Lower leg skin (tissue), 4 donors: Measurements from ENCODE around the gene LARP7. TPM values are rescaled to one million over a fixed set of nuclear protein-coding genes. Genes with fewer than 3 reads are reported as not detected.

ENCODE experiments used
- DNase-seq, 2 donors: peaks; one replicate each; pipeline ENCODE4 v3.0.0-alpha.2; 2019; ENCODE audit warnings: low spot score in 2 of 2
- H3K4me3 ChIP-seq: fragments of 200-600 bp; sonication (generic); 2 replicates; pipeline ENCODE4 v1.5.1; 2017; ENCODE audit warnings: mild to moderate bottlenecking, low read depth; ENCODE audit not compliant: poor library complexity, severe bottlenecking
- CTCF ChIP-seq, 3 donors: fragments of 450-650 bp; IDR thresholded peaks; one replicate each; pipeline ENCODE4 v1.5.1; 2016; ENCODE audit warnings: antibody characterized with exemption in 3 of 3, mild to moderate bottlenecking in 3 of 3, moderate library complexity in 2 of 3
- POLR2A ChIP-seq, 2 donors: fragments of 450-650 bp; IDR thresholded peaks; one replicate each; pipeline ENCODE4 v1.6.1; 2016 to 2017; ENCODE audit warnings: antibody characterized with exemption in 2 of 2, mild to moderate bottlenecking in 1 of 2, moderate library complexity in 1 of 2
- WGBS, 2 donors: methylation state at CpG; one replicate each; pipeline ENCODE4 v1.1.5; 2018; 5-methylcytosine and 5-hydroxymethylcytosine counted together
- intact Hi-C: fragments of 100-400 bp; cut with DNase I; formaldehyde crosslinking; loops from one replicate; pipeline ENCODE4 v1.15.0; 2023; ENCODE audit warnings: low total_unique reads
- total RNA-seq, 4 donors: library from RNA; depleted of rRNA; stranded (reverse); fragments of >200 nt; gene quantifications; one replicate each; pipeline ENCODE4 v1.1.0, GENCODE V29; 2016

LARP7 gene
- total RNA-seq, 4 donors from 2014 or later: 19.1 to 37.7 (median 28.2) TPM

DNA sequence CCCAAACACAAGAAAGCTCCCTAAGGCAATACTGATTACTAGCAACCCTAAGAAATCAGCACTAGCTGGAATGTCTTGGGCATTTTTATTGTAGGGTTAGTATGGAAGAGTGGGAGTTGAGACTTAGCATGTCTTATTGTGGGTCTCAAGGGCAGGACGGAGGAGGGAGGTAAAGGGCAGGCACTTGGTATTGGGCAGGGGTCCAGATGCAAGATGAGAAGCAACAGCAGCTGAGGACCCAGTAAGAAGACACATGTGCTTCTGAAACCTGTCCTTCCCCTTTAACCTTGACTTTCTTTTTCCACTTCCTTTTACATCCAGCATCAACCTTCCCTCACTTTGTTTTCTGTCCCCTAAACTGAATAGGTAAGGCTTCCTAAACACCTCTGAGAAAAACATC is 37.4 kb downstream of the LARP7 start:
- DNase-seq: no peak
- intact Hi-C loops: no loop called here
- H3K4me3 ChIP-seq: no peak overlapping the region
- TF ChIP-seq CTCF (IDR thresholded peaks at IDR 0.05) (no peak), POLR2A (IDR thresholded peaks at IDR 0.05) (no peak)
- 36 to 43% methylated on average over 1 of the region's 1 CpG for WGBS, 2 donors

GRCh38 chr4:112677519-112678091 is 40.7 kb downstream of the LARP7 start:
- H3K4me3 ChIP-seq: no peak overlapping the region
- intact Hi-C loops: no loop called here
- 68 to 77% methylated on average over 2 of the region's 2 CpGs for WGBS, 2 donors
- TF ChIP-seq POLR2A (IDR thresholded peaks at IDR 0.05) (no peak), CTCF (IDR thresholded peaks at IDR 0.05) (no peak)
- no peak for DNase-seq

DNA sequence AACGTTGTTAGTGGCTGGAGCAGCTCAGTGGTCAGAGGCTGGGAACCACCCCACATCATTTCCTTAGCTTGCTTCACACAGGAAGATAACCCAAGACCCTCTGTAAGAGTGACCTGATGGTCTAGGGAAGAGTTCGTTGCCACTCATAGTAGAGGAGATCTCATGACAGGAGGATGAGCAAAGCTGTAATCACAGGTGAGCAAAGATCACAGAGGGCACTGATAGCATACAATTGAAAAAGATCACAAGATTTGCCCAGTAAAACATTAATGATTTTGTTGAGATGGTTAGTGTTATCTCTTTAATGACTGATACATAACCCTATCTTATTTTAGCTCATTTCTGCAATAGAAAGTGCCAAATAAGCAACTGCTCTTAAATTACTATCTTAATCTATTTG is 44.1 kb downstream of the LARP7 start:
- H3K4me3 ChIP-seq: no peak overlapping the region
- intact Hi-C loops: no loop called here
- TF ChIP-seq CTCF (IDR thresholded peaks at IDR 0.05): no peak
- TF ChIP-seq POLR2A (IDR thresholded peaks at IDR 0.05): no peak
- 52 to 73% methylated on average over 2 of the region's 2 CpGs for WGBS, 2 donors
- DNase-seq: no peak

DNA sequence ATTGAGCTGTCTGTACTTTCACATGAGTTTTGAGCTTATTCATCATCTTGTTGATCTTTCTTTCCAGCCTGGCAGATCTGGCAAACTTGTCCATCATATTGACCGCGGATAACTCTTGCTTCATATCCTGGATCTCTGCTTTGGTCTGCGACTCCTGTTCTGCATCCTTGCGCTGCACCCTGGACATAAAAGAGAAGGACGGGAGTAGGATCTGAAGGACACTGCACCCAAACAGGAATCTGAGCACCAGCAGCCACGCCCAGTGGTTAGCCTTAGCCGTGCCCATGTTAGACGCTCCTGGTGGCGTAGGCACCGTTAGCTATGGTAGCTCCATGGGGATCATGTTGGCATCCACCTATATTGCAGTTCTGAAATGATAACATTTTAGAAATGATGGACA is 56.6 kb downstream of the LARP7 start:
- TF ChIP-seq POLR2A (IDR thresholded peaks at IDR 0.05): no peak
- no peak for TF ChIP-seq CTCF (IDR thresholded peaks at IDR 0.05)
- no peak for DNase-seq
- intact Hi-C loops: no loop called here
- H3K4me3 ChIP-seq: no peak overlapping the region
- 87 to 92% methylated on average over 10 of the region's 10 CpGs for WGBS, 2 donors

DNA sequence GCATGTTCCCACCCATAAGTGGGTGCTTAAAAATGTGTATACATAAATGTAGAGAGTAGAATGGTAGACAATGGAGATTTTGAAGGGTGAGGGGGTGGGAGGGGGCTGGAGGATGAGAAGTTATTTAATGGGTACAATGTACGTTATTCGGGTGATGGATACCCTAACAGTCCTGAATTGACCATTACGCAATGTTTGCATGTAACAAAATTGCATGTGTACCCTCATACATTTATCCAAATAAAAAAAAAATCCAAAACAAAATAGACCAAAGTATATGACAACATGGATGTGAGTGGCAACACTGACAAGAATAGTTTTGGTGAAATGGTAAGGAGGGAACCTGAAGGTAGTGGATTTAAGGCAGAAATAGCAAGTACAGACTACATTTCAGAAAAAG is 63.7 kb downstream of the LARP7 start:
- 93 to 96% methylated on average over 3 of the region's 3 CpGs for WGBS, 2 donors
- TF ChIP-seq POLR2A (IDR thresholded peaks at IDR 0.05): no peak
- TF ChIP-seq CTCF (IDR thresholded peaks at IDR 0.05): no peak
- intact Hi-C loops: no loop called here
- no peak for DNase-seq
- H3K4me3 ChIP-seq: no peak overlapping the region

DNA sequence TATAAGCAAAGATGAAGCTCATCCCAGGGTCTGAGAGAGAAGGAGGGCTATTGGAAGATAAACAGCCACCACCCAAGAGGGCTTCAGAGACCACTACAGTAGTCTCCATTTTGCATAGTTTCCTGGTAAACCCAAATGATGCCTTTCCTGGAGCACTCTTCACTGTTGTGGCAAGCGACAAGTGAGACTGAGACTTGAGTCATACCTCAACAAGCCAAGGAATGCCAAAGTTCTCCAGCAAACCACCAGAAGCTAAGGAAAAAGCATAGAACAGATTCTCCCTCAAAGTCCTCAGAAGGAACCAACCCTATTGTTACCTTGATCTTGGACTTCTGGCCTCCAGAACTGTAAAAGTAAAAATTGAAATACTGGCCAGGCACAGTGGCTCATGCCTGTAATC is 65.9 kb downstream of the LARP7 start:
- DNase-seq: no peak
- H3K4me3 ChIP-seq: no peak overlapping the region
- TF ChIP-seq CTCF (IDR thresholded peaks at IDR 0.05) (no peak), POLR2A (IDR thresholded peaks at IDR 0.05) (no peak)
- WGBS, 2 donors: 75 to 89% methylated on average over 1 of the region's 1 CpG
- intact Hi-C loops: no loop called here
